Lung (tissue), 12 donors: ENCODE results near the gene ATG16L1. TPM values are rescaled to one million over a fixed set of nuclear protein-coding genes. Genes with fewer than 3 reads are reported as not detected.

ENCODE experiments used
- ATAC-seq: fragments of 200-7000 bp; cut with Tn5 transposase; one replicate; pipeline ENCODE4 v1.9.1; 2020; ENCODE audit warnings: moderate number of reproducible peaks; ENCODE audit not compliant: insufficient read depth, low FRiP score
- DNase-seq, 3 donors: peaks; one replicate each; pipeline ENCODE4 v3.0.0-alpha.2; 2013 to 2017
- H3K27ac ChIP-seq, 2 donors: one replicate each; pipeline ENCODE4 v1.5.1; 2013; ENCODE audit warnings: mild to moderate bottlenecking in 2 of 2, moderate library complexity in 2 of 2, control low read depth in 1 of 2, inconsistent platforms in 1 of 2, low read depth in 1 of 2, low read length in 1 of 2
- H3K27me3 ChIP-seq, 3 donors: one replicate each; pipeline ENCODE4 v1.5.1; 2013; ENCODE audit warnings: low read length in 2 of 3; ENCODE audit not compliant: control insufficient read depth in 3 of 3, insufficient read depth in 3 of 3
- H3K36me3 ChIP-seq, 4 donors: one replicate each; pipeline ENCODE4 v1.5.1; 2013; ENCODE audit warnings: low read length in 4 of 4, mild to moderate bottlenecking in 1 of 4, moderate library complexity in 1 of 4; ENCODE audit not compliant: control insufficient read depth in 4 of 4, insufficient read depth in 4 of 4
- H3K4me1 ChIP-seq, 5 donors: one replicate each; pipeline ENCODE4 v1.5.1; 2013; ENCODE audit warnings: low read length in 5 of 5, mild to moderate bottlenecking in 2 of 5, moderate library complexity in 1 of 5; ENCODE audit not compliant: control insufficient read depth in 5 of 5, insufficient read depth in 5 of 5
- H3K4me3 ChIP-seq: one replicate; pipeline ENCODE4 v1.5.1; 2013; ENCODE audit warnings: mild to moderate bottlenecking, control low read depth, moderate library complexity
- H3K9ac ChIP-seq, 2 donors: one replicate each; pipeline ENCODE4 v1.5.1; 2013; ENCODE audit warnings: low read length in 2 of 2, control low read depth in 1 of 2; ENCODE audit not compliant: insufficient read depth in 1 of 2
- H3K9me3 ChIP-seq, 4 donors: one replicate each; pipeline ENCODE4 v1.5.1; 2013; ENCODE audit warnings: low read length in 3 of 4, mild to moderate bottlenecking in 1 of 4, moderate library complexity in 1 of 4; ENCODE audit not compliant: control insufficient read depth in 4 of 4, insufficient read depth in 3 of 4
- CTCF ChIP-seq: IDR thresholded peaks from 2 replicates; pipeline ENCODE4 v1.5.1; 2012; ENCODE audit warnings: mild to moderate bottlenecking; ENCODE audit errors: control extremely low read depth, extremely low read depth
- WGBS, 2 donors: extraction: QIAGEN DNeasy Blood & Tissue Kit; methylation state at CpG; one replicate each; pipeline ENCODE4 v1.1.7; 2013; 5-methylcytosine and 5-hydroxymethylcytosine counted together
- polyA plus RNA-seq, 2 donors: library from polyadenylated mRNA; stranded (reverse); fragments of 200-250 nt; gene quantifications; one replicate each; pipeline ENCODE4 v1.2.1, GENCODE V29; 2013
- total RNA-seq, 2 donors: library from RNA; depleted of rRNA in 1 of 2; stranded (reverse); fragments of >200 nt in 1 of 2; gene quantifications; one replicate each; pipeline ENCODE4 v1.2.1, GENCODE V29; 2014 to 2021
- donor health status: control.
- donor health status: control.
- donor health status: Bipolar disorder and iron deficiency.
- donor health status: healthy.
- donor health status: DM: yes; HTN: yes; CAD: no.

Gene ATG16L1
- total and polyA plus RNA-seq, 4 donors: 10.9 to 37.0 (median 20.3) TPM

GRCh38 chr2:233264667-233265066, 13.2 kb downstream of the ATG16L1 start:
- ATAC-seq (no peak), DNase-seq (no peak)
- WGBS, 2 donors: 89 to 90% methylated on average over 8 of the region's 8 CpGs
- Histone ChIP-seq H3K9ac (no peak overlapping the region), H3K9me3 (no peaks in the 10 kb centered on the region), H3K36me3 (peaks cover 30 to 53% (median 40%) of the 10 kb centered on the region in 4 donors), H3K27ac (no peak overlapping the region), H3K4me3 (no peak overlapping the region), H3K27me3 (no peaks in the 10 kb centered on the region), H3K4me1 (no peaks in the 10 kb centered on the region)
- no peak for TF ChIP-seq CTCF

- ATAC-seq (no peak), DNase-seq (no peak)
- Histone ChIP-seq H3K9ac (no peak overlapping the region), H3K27me3 (no peaks in the 10 kb centered on the region), H3K36me3 (peaks cover 35 to 44% (median 37%) of the 10 kb centered on the region in 4 donors), H3K4me1 (no peaks in the 10 kb centered on the region), H3K9me3 (no peaks in the 10 kb centered on the region), H3K4me3 (no peak overlapping the region), H3K27ac (no peak overlapping the region)
- 96 to 97% methylated on average over 10 of the region's 10 CpGs for WGBS, 2 donors
- no peak for TF ChIP-seq CTCF
Measured at GRCh38 chr2:233265899-233266431, 14.5 kb downstream of the ATG16L1 start.

- TF ChIP-seq CTCF: no peak
- Histone ChIP-seq H3K4me1 (no peaks in the 10 kb centered on the region), H3K36me3 (peaks cover 35 to 44% (median 36%) of the 10 kb centered on the region in 4 donors), H3K9ac (no peak overlapping the region), H3K9me3 (no peaks in the 10 kb centered on the region), H3K4me3 (no peak overlapping the region), H3K27ac (no peak overlapping the region), H3K27me3 (no peaks in the 10 kb centered on the region)
- DNase-seq (no peak), ATAC-seq (no peak)
- WGBS, 2 donors: 94 to 96% methylated on average over 4 of the region's 4 CpGs
Measured at GRCh38 chr2:233266481-233266880, 15.0 kb downstream of the ATG16L1 start.
